Endothelial cell of umbilical vein (primary cell): ENCODE data around the gene GALNT2. TPM values are rescaled to one million over a fixed set of nuclear protein-coding genes. Genes with fewer than 3 reads are reported as not detected.

ENCODE experiments used
- BruUV-seq: library from RNA; stranded (reverse); fragments of 400-500 nt; replicated peaks from 2 replicates; lab custom pipeline; 2021; lab: Mats Ljungman, UMichigan
- CTCF ChIA-PET: fragments of 300-600, 350-600 bp; sonication (Branson Sonifier 250); formaldehyde crosslinking; loops from one replicate; lab custom pipeline; 2021; ENCODE audit warnings: antibody characterized with exemption, inconsistent platforms; lab: Charles Lee
- POLR2A ChIA-PET: fragments of 300-600, 350-600 bp; sonication (Branson Sonifier 250); formaldehyde crosslinking; loops from one replicate; lab custom pipeline; 2021; ENCODE audit warnings: antibody characterized with exemption, inconsistent platforms; lab: Charles Lee
- DNase-seq: peaks from one replicate; pipeline ENCODE4 v3.0.0-alpha.2; 2011; ENCODE audit warnings: low read depth, low spot score
- FAIRE-seq: peaks from 2 replicates; lab custom pipeline; 2011; peaks lifted over from hg19 to GRCh38; lab: Jason Lieb, UNC
- H2AFZ ChIP-seq: 2 replicates; pipeline ENCODE4 v1.6.0; 2012; ENCODE audit warnings: low read depth, low read length, control low read depth, inconsistent platforms
- H3K27ac ChIP-seq: 2 replicates; pipeline ENCODE4 v1.5.1; 2011; ENCODE audit warnings: low read depth, mild to moderate bottlenecking, control low read depth, low read length, moderate library complexity; ENCODE audit not compliant: insufficient read depth
- H3K27me3 ChIP-seq, 2 experiments: 2 replicates each; pipeline versions ENCODE4 v1.6.0 to v1.6.1; 2011; ENCODE audit warnings: low read length in 2 of 2, mixed read lengths in 1 of 2; ENCODE audit not compliant: control insufficient read depth in 2 of 2, insufficient read depth in 2 of 2
- H3K36me3 ChIP-seq, 2 experiments: 2 replicates in 1 of 2; 3 replicates in 1 of 2; pipeline ENCODE4 v1.5.1; 2011; ENCODE audit warnings: low read length in 2 of 2, mild to moderate bottlenecking in 1 of 2, moderate library complexity in 1 of 2; ENCODE audit not compliant: control insufficient read depth in 2 of 2, insufficient read depth in 2 of 2; ENCODE audit errors: extremely low read depth in 1 of 2
- H3K4me1 ChIP-seq: 3 replicates; pipeline ENCODE4 v1.5.1; 2011; ENCODE audit warnings: mild to moderate bottlenecking, low read length; ENCODE audit not compliant: control insufficient read depth, insufficient read depth; ENCODE audit errors: extremely low read depth
- H3K4me2 ChIP-seq: 2 replicates; pipeline ENCODE4 v1.6.1; 2011; ENCODE audit warnings: low read length, control low read depth, mixed read lengths; ENCODE audit not compliant: insufficient read depth
- H3K4me3 ChIP-seq, 3 experiments: fragments of 200-600 bp in 1 of 3; sonication (generic), shearing (Covaris generic) in 1 of 3; replicated peaks in 1 of 3; 2 replicates each; pipeline ENCODE4 v1.5.1; 2011 to 2016; ENCODE audit warnings: control low read depth in 3 of 3, low read length in 3 of 3, mild to moderate bottlenecking in 2 of 3, inconsistent platforms in 1 of 3, low read depth in 1 of 3, moderate library complexity in 1 of 3; ENCODE audit not compliant: insufficient read depth in 1 of 3
- H3K79me2 ChIP-seq: 2 replicates; pipeline ENCODE4 v1.6.0; 2012; ENCODE audit warnings: low read length, inconsistent platforms; ENCODE audit not compliant: control insufficient read depth, insufficient read depth
- H3K9ac ChIP-seq: replicated peaks from 2 replicates; pipeline ENCODE3; 2011; ENCODE audit warnings: low read length, control low read depth; ENCODE audit not compliant: insufficient read depth; ENCODE audit errors: extremely low read depth
- H3K9me1 ChIP-seq: replicated peaks from 3 replicates; pipeline ENCODE4 v1.6.0; 2011; ENCODE audit warnings: mild to moderate bottlenecking, low read length; ENCODE audit not compliant: control insufficient read depth, insufficient read depth; ENCODE audit errors: extremely low read depth
- H3K9me3 ChIP-seq: replicated peaks from 2 replicates; pipeline ENCODE4 v1.5.1; 2012; ENCODE audit warnings: low read length, inconsistent platforms; ENCODE audit not compliant: control insufficient read depth, insufficient read depth
- H4K20me1 ChIP-seq: replicated peaks from 2 replicates; pipeline ENCODE3; 2011; ENCODE audit warnings: mild to moderate bottlenecking, low read length; ENCODE audit not compliant: control insufficient read depth, insufficient read depth; ENCODE audit errors: extremely low read depth
- CTCF ChIP-seq, 2 donors: IDR thresholded peaks; 1 replicate in 1 of 2; 2 replicates in 1 of 2; pipeline ENCODE4 v1.5.1; 2011; ENCODE audit warnings: low read length in 2 of 2, mild to moderate bottlenecking in 2 of 2, moderate library complexity in 2 of 2, control low read depth in 1 of 2, inconsistent platforms in 1 of 2, low read depth in 1 of 2; ENCODE audit not compliant: insufficient read depth in 1 of 2; ENCODE audit errors: extremely low read depth in 1 of 2
- EZH2 ChIP-seq: IDR thresholded peaks from 2 replicates; pipeline ENCODE4 v1.6.1; 2012; ENCODE audit warnings: borderline replicate concordance, low read depth, mild to moderate bottlenecking, moderate library complexity, low read length, inconsistent platforms; ENCODE audit not compliant: severe bottlenecking
- FOS ChIP-seq: IDR thresholded peaks from 2 replicates; pipeline ENCODE4 v1.6.1; 2011; ENCODE audit warnings: mild to moderate bottlenecking, low read length, moderate library complexity, borderline replicate concordance; ENCODE audit not compliant: insufficient read depth
- GATA2 ChIP-seq: IDR thresholded peaks from 2 replicates; pipeline ENCODE4 v1.7.0; 2011; ENCODE audit warnings: low read depth, mild to moderate bottlenecking, moderate library complexity, mixed read lengths, low read length; ENCODE audit not compliant: insufficient read length, insufficient read depth
- JUN ChIP-seq: IDR thresholded peaks from 2 replicates; pipeline ENCODE4 v1.6.1; 2011; ENCODE audit warnings: borderline replicate concordance, low read depth; ENCODE audit not compliant: insufficient read length, insufficient read depth
- MAX ChIP-seq: IDR thresholded peaks from 2 replicates; pipeline ENCODE4 v1.6.1; 2011; ENCODE audit not compliant: insufficient read depth, insufficient read length
- MYC ChIP-seq: IDR thresholded peaks from one replicate; pipeline ENCODE4 v1.6.1; 2011; ENCODE audit warnings: mild to moderate bottlenecking, low read depth, low read length
- POLR2A ChIP-seq: IDR thresholded peaks from 2 replicates; pipeline ENCODE4 v1.6.1; 2012; ENCODE audit warnings: low read depth, mild to moderate bottlenecking, control low read depth, low read length
- POLR2AphosphoS5 ChIP-seq: IDR thresholded peaks from 2 replicates; pipeline ENCODE4 v1.6.1; 2012; ENCODE audit warnings: low read depth, mild to moderate bottlenecking, control low read depth, low read length, moderate library complexity; ENCODE audit not compliant: insufficient read depth
- dilution Hi-C: fragments of 300-500 bp; cut with MboI; formaldehyde crosslinking; loops from one replicate; pipeline ENCODE4 v1.15.0; 2019; ENCODE audit warnings: low sequenced_read_pairs; ENCODE audit not compliant: extremely low pct_ligation_motif_present
- intact Hi-C: fragments of 100-400 bp; cut with micrococcal nuclease; formaldehyde crosslinking; loops from one replicate; pipeline ENCODE4 v1.10.0; 2022
- polyA plus RNA-seq, 4 experiments: library from polyadenylated mRNA; depleted of rRNA in 3 of 4; stranded (reverse) in 3 of 4; unstranded in 1 of 4; fragments of >200 nt; gene quantifications; 2 replicates each; pipeline versions ENCODE4 v1.2.1 to v1.2.3, GENCODE V29; 2011 to 2012; ENCODE audit warnings: missing spikeins in 1 of 4
- total RNA-seq: library from RNA; stranded (reverse); gene quantifications from 2 replicates; pipeline ENCODE4 v1.2.3, GENCODE V29; 2021

The GALNT2 gene
- total and polyA plus RNA-seq, 2 donors (not counting 3 experiments of a cell fraction or from before 2014, with no cell fraction given) = 56.3 to 77.5 TPM

- Histone ChIP-seq H3K9me1 (no peaks in the 10 kb centered on the region), H3K36me3 (no peaks in the 10 kb centered on the region), H3K79me2 (no peaks in the 10 kb centered on the region), H3K4me2 (no peak overlapping the region), H3K9ac (no peak overlapping the region), H2AFZ (no peak overlapping the region), H3K4me3 (no peak overlapping the region), H3K27me3 (no peaks in the 10 kb centered on the region), H3K9me3 (no peaks in the 10 kb centered on the region), H3K27ac (no peak overlapping the region), H3K4me1 (peaks cover 22% of the 10 kb centered on the region), H4K20me1 (no peaks in the 10 kb centered on the region)
- BruUV-seq = no TSS peak
- TF ChIP-seq MYC = no peak
- no peak for TF ChIP-seq MAX
- no peak for TF ChIP-seq POLR2AphosphoS5
- no peak for TF ChIP-seq JUN
- no peak for TF ChIP-seq POLR2A
- no peak for TF ChIP-seq EZH2
- no peak for TF ChIP-seq GATA2
- no peak for TF ChIP-seq FOS
- no peak for TF ChIP-seq CTCF (IDR thresholded peaks at IDR 0.05; ENCODE audit: extremely low read depth in 1 of 2, insufficient read depth in 1 of 2, low read depth in 1 of 2, low read length in 2 of 2)
- dilution Hi-C loops (no loop called here), intact Hi-C loops (loop anchor here (2.0 to 5.0 kb wide), 2 partner anchors 100 to 648 kb away; partner anchors contain the start of gene ABCB10)
- no peak for DNase-seq
- POLR2A ChIA-PET = interaction anchor here (1.4 kb wide), 1 partner anchor 10 kb away, joined by 4 read pairs; no protein-coding TSS in a partner anchor
- CTCF ChIA-PET = interaction anchor here (0.9 to 2.8 kb wide), 11 partner anchors 10 to 490 kb away, joined by 3 to 41 read pairs (median 4); partner anchors contain the start of gene GALNT2
- no peak for FAIRE-seq
These were observed 137.8 kb downstream of the GALNT2 start for GRCh38 chr1:230204842-230205241.
